ENCODE results near the gene TCTN1. TPM values are rescaled to one million over a fixed set of nuclear protein-coding genes. Genes with fewer than 3 reads are reported as not detected.

TCTN1 gene
- total RNA-seq, 1 experiment from 2014 or later, result 40.0 TPM

- intact Hi-C loops (cut with micrococcal nuclease), result no loop called here
- Histone ChIP-seq H3K4me1 (ENCODE audit: insufficient read depth, low read length) (no peaks in the 10 kb centered on the region), H3K36me3 (ENCODE audit: low read depth, low read length) (no peaks in the 10 kb centered on the region), H3K4me2 (ENCODE audit: low read length) (no peak within 1 kb of the TSS), H4K20me1 (ENCODE audit: low read length) (no peaks in the 10 kb centered on the region), H3K9me3 (ENCODE audit: low read length) (0 out of 2 replicates have a peak, but pooled peaks cover 8% of the 10 kb centered on the region), H3K9me2 (replicated peaks; ENCODE audit: low read length) (no peaks in the 10 kb centered on the region), H3K27ac (ENCODE audit: low read length) (no peak within 1 kb of the TSS), H3K9ac (ENCODE audit: low read length) (no peak within 1 kb of the TSS), H3K79me2 (ENCODE audit: low read length) (no peaks in the 10 kb centered on the region), H2AFZ (ENCODE audit: low read length) (no peak within 1 kb of the TSS), H3K27me3 (ENCODE audit: low read length) (peaks cover 16% of the 10 kb centered on the region), H3K4me3 (ENCODE audit: low read length) (no peak within 1 kb of the TSS), H3F3A (ENCODE audit: low read length, unreplicated experiment) (no peaks in the 10 kb centered on the region)
- TF ChIP-seq CTCF (conservative IDR thresholded peaks at IDR 0.05; ENCODE audit: low read depth, low read length) (no peak), EZH2phosphoT487 (IDR thresholded peaks at IDR 0.05; ENCODE audit: borderline replicate concordance, low read length) (no peak), EZH2 (IDR thresholded peaks at IDR 0.05; ENCODE audit: low read length, unreplicated experiment) (no peak)
- no TSS peak for BruUV-seq (replicated peaks)
- no peak for ATAC-seq
- no peak for DNase-seq
- ChIA-PET CTCF (no interaction called here), POLR2A (ENCODE audit: unreplicated experiment) (no interaction called here)
Observed at GRCh38 chr12:110688446-110689280, 74.7 kb downstream of the TCTN1 start, which contains the start of gene HVCN1. TSS of gene HVCN1 (minus strand) at chr12:110689115. CDS start at chr12:110683245, 5,870 bp downstream.

- Histone ChIP-seq H2AFZ (ENCODE audit: low read length) (no peak overlapping the region), H3F3A (ENCODE audit: low read length, unreplicated experiment) (no peaks in the 10 kb centered on the region), H3K4me3 (ENCODE audit: low read length) (no peak overlapping the region), H3K36me3 (ENCODE audit: low read depth, low read length) (no peaks in the 10 kb centered on the region), H3K79me2 (ENCODE audit: low read length) (no peaks in the 10 kb centered on the region), H4K20me1 (ENCODE audit: low read length) (no peaks in the 10 kb centered on the region), H3K27me3 (ENCODE audit: low read length) (peaks cover 16% of the 10 kb centered on the region), H3K4me2 (ENCODE audit: low read length) (no peak overlapping the region), H3K9me2 (replicated peaks; ENCODE audit: low read length) (no peaks in the 10 kb centered on the region), H3K9me3 (ENCODE audit: low read length) (0 out of 2 replicates have a peak, but pooled peaks cover 2% of the 10 kb centered on the region), H3K9ac (ENCODE audit: low read length) (no peak overlapping the region), H3K27ac (ENCODE audit: low read length) (no peak overlapping the region), H3K4me1 (ENCODE audit: insufficient read depth, low read length) (no peaks in the 10 kb centered on the region)
- intact Hi-C loops (cut with micrococcal nuclease), result loop anchor here (10.0 kb wide), 1 partner anchor 225 kb away; the partner anchor contains the start of genes FAM216A and GPN3
- ATAC-seq (no peak), DNase-seq (no peak)
- CTCF ChIA-PET, result no interaction called here
- TF ChIP-seq EZH2phosphoT487 (IDR thresholded peaks at IDR 0.05; ENCODE audit: borderline replicate concordance, low read length), result no peak
- no peak for TF ChIP-seq CTCF (conservative IDR thresholded peaks at IDR 0.05; ENCODE audit: low read depth, low read length)
- no peak for TF ChIP-seq EZH2 (IDR thresholded peaks at IDR 0.05; ENCODE audit: low read length, unreplicated experiment)
- BruUV-seq (replicated peaks), result no TSS peak
- POLR2A ChIA-PET (ENCODE audit: unreplicated experiment), result interaction anchor here (0.6 kb wide), 1 partner anchor 726 kb away, joined by 4 read pairs; no protein-coding TSS in a partner anchor
Observed at GRCh38 chr12:110689281-110690126, 75.6 kb downstream of the TCTN1 start.
